Neural cell (in vitro differentiated cells): Measurements from ENCODE around the gene SLC13A2.

Experiments used
- EP300 ChIP-seq: fragments of 450-650 bp; conservative IDR thresholded peaks from 2 replicates; pipeline ENCODE4 v1.6.1; 2014; ENCODE audit warnings: antibody characterized with exemption, mild to moderate bottlenecking, moderate library complexity; ENCODE audit not compliant: poor library complexity, severe bottlenecking
- EZH2 ChIP-seq: fragments of 200-600, 300-800 bp; shearing (Covaris generic), sonication (generic); IDR thresholded peaks from 2 replicates; pipeline ENCODE4 v1.6.1; 2014; ENCODE audit warnings: antibody characterized with exemption, low read length, borderline replicate concordance, mild to moderate bottlenecking; ENCODE audit not compliant: insufficient read depth, poor library complexity, severe bottlenecking
- MXI1 ChIP-seq: fragments of 450-650 bp; conservative IDR thresholded peaks from 2 replicates; pipeline ENCODE4 v1.6.1; 2014; ENCODE audit warnings: antibody characterized with exemption, mild to moderate bottlenecking; ENCODE audit not compliant: poor library complexity, severe bottlenecking
- POLR2AphosphoS5 ChIP-seq: IDR thresholded peaks from 2 replicates; pipeline ENCODE4 v1.6.1; 2012
- RAD21 ChIP-seq: fragments of 450-650 bp; conservative IDR thresholded peaks from 2 replicates; pipeline ENCODE4 v1.6.1; 2014; ENCODE audit warnings: antibody characterized with exemption, mild to moderate bottlenecking, moderate library complexity
- REST ChIP-seq: IDR thresholded peaks from 2 replicates; pipeline ENCODE4 v1.6.1; 2012; ENCODE audit warnings: borderline replicate concordance
- TAF1 ChIP-seq: IDR thresholded peaks from 2 replicates; pipeline ENCODE4 v1.6.1; 2012; ENCODE audit warnings: low read depth
- TF ChIP-seq, protein P1 (sequence below): fragments of 450-650 bp; IDR thresholded peaks from 2 replicates; pipeline ENCODE4 v1.5.1; 2014; ENCODE audit warnings: antibody characterized with exemption, mild to moderate bottlenecking, moderate library complexity; ENCODE audit not compliant: poor library complexity, severe bottlenecking

DNA sequence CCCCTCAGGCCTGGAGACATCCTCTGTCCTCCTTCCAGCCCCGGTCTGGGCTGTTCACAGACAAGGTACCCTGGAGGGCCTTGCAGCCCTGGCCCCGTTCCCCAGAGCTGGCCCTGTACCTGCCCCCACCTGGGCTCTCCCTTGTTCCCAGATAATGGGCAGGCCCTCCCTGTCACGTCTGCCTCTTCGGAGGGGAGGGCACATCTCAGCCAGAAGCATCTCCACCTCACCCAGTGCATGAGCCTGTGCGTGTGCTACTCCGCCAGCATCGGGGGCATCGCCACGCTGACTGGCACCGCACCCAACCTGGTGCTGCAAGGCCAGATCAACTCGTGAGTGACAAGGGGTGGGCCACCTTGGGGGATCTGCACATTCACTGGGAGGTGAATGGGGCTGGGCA is 17.8 kb downstream of the SLC13A2 start:
- TF ChIP-seq EP300, result no peak
- TF ChIP-seq, protein P1, sequence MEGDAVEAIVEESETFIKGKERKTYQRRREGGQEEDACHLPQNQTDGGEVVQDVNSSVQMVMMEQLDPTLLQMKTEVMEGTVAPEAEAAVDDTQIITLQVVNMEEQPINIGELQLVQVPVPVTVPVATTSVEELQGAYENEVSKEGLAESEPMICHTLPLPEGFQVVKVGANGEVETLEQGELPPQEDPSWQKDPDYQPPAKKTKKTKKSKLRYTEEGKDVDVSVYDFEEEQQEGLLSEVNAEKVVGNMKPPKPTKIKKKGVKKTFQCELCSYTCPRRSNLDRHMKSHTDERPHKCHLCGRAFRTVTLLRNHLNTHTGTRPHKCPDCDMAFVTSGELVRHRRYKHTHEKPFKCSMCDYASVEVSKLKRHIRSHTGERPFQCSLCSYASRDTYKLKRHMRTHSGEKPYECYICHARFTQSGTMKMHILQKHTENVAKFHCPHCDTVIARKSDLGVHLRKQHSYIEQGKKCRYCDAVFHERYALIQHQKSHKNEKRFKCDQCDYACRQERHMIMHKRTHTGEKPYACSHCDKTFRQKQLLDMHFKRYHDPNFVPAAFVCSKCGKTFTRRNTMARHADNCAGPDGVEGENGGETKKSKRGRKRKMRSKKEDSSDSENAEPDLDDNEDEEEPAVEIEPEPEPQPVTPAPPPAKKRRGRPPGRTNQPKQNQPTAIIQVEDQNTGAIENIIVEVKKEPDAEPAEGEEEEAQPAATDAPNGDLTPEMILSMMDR, result no peak
- no peak for TF ChIP-seq REST
- no peak for TF ChIP-seq POLR2AphosphoS5
- no peak for TF ChIP-seq RAD21
- TF ChIP-seq MXI1, result no peak
- TF ChIP-seq EZH2, result no peak
- no peak for TF ChIP-seq TAF1
